Posterior vena cava (tissue), 2 donors: ENCODE data around the gene MCTP1. TPM values are rescaled to one million over a fixed set of nuclear protein-coding genes. Genes with fewer than 3 reads are reported as not detected.
"Not testable (repeated sequence)": the region's sequence is repeated elsewhere in the genome, so short reads cannot be mapped to it uniquely, and the experiment has no call there.

Source experiments
- DNase-seq: peaks from one replicate; pipeline ENCODE4 v3.0.0-alpha.2; 2020; ENCODE audit warnings: low spot score
- intact Hi-C, 2 donors: fragments of 100-400 bp; cut with DNase I; formaldehyde crosslinking; loops; one replicate each; pipeline versions ENCODE4 v1.14.1 to v1.14.2; 2022 to 2023
- total RNA-seq, 2 donors: library from RNA; stranded (reverse); fragmentation: NEBNext Ultra II Directional; extraction: Animal tissue kit (Norgen Biotek cat#: 25700); gene quantifications; one replicate each; pipeline ENCODE4 v1.2.1, GENCODE V29; 2021
- donor health status: DM: yes; HTN: yes; CAD: no.
- donor health status: DM: yes; HTN: yes; CAD: no.

MCTP1 gene
- total RNA-seq, 2 donors from 2014 or later, result 23.8 to 38.9 TPM

DNA sequence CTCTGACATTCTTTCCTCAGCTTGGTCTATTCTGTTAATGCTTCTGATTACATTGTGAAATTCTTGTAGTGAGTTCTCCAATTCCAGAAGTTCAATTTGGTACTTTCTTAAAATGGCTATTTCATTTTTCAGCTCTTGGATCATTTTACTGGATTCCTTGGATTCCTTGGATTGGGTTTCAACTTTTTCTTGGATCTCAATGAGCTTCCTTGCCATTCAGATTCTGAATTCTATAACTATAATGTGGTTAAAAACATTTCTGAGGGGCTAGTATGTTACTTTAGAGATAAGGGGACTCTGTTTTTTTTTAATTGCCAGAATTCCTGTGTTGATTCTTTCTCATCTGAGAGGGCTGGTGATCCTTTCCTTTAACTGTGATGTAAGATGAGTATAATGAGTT is 136.4 kb downstream of the MCTP1 start:
- DNase-seq, result no peak
- intact Hi-C loops, result no loop called here

DNA sequence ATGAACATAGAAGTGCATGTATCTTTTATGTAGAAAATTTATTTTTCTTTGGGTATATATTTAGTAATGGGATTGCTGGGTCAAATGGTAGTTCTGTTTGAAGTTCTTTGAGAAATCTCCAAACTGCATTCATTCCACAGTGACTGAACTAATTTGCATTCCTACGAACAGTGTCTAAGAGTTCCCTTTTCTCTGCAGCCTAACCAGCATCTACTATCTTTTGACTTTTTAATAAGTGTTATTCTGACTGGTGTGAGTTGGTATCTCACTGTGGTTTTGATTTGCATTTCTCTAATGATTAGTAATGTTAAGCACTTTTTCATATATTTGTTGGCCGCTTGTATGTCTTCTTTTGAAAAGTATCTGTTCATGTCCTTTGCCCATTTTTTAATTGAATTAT is 141.0 kb downstream of the MCTP1 start:
- intact Hi-C loops, DNase-seq: not testable (repeated sequence)

DNA sequence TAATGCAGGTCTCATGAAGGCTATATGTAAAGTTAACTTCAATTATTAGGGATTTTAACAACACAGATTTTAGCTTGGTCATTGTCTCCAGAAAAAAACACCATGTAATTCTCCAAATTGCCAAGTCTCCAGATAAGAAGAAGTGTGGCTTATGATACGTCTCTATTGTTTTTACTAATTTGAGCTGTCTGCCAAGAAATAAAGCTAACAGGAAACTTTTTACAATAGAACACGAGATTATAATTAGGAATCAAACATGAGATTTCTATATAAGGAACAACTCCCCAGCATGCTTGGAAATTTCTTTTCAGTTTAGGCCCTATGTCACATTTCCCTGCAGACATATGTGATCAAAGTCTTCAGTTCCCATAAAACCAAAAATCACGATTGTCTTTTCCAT is 142.7 kb downstream of the MCTP1 start:
- no peak for DNase-seq
- intact Hi-C loops, result no loop called here

- DNase-seq, result no peak
- intact Hi-C loops, result no loop called here
Measured at GRCh38 chr5:95141141-95141540, 143.8 kb downstream of the MCTP1 start.

DNA sequence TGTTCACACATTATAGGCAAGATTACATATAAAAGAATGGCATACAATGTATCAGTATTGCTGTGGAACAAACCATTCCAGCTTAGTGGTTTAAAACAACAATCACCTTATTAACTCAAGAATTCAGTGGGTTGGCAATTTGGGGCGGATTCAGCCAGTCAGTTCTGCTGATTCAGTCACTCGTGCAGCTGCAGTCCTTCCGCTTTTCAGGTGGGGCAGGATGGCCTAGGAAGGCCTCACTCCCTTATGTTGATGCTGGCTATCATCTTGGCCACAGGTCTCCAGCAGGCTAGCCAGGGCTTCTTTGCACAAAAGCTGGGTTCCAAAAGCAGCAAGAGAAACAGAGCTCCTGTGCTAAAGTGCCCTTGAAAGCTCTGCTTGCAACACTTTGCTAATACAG is 150.6 kb downstream of the MCTP1 start:
- DNase-seq, result no peak
- intact Hi-C loops, result no loop called here

DNA sequence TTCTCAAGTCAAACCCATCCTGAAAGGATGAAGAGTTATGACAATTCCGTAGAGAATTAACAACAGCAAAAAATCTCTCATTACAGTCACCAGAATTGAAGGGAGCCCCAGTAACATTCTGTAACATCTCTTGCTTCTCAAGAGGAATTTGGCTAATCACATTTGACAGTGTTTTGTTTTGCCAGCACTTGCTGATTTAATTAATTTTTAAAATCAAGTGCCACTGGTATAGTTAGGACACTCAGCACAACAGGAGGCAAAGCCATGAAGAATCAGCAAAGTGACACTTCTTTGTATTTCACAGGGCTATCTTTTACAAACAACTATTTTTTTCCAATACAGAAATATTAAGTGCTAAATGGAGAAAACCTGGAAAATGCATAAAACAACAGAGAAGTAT is 152.8 kb downstream of the MCTP1 start:
- intact Hi-C loops, result no loop called here
- no peak for DNase-seq

DNA sequence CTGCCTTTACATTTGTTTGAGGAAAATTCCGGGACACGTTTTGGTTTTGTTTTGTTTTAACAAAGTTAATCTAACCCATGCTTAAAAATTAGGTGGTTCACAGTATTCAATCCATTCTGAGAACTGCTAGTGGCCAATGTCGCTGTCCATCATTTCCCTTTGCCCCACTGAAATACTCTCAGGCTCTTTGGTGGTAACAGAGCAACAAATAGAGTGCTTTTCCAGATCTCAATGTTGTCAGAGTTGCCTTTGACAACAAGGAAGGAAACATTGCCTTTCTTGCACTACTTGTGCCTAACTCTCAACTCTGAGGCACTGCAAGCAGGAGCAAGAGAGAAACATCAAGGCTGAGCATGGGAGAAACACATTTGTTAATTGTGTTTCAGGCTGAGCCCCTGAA is 154.0 kb downstream of the MCTP1 start:
- no peak for DNase-seq
- intact Hi-C loops, result no loop called here

DNA sequence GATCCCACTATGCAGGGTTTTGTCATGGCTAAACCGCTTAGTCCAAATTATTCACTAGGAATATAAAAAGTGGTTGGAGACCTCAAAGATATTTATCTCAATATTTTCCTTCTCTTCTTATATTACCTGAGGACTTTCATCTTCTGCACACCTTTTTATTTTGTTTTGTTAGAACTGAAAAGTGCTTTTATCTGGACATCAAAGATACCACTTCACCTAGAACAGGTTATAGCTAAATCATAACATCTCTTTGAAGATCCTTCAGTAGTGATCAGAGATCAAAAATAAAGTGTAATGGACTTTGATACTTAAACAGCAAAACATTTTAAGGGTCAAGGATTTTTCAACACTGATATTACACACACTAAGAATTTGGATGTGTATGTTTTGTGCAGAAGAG is 160.2 kb downstream of the MCTP1 start:
- intact Hi-C loops, result no loop called here
- no peak for DNase-seq

DNA sequence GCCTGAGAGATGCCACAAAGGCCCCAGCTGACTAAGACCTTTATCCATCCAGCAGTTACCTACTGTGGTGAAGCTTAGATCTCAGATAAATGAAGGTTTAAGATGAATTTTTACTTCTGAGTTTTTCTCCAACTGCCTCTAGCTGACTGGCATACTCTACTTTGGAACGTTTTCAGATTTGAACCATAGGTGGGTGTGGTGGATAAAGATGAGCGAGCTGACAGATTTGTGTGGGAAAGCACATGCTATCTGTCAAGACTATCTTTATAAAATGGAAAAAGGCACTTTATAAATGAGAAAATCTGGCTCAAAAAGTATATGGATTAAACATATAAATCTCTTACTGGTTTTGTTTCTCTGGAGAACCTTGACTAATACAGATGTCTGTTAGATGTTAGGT is 160.8 kb downstream of the MCTP1 start:
- no peak for DNase-seq
- intact Hi-C loops, result no loop called here

DNA sequence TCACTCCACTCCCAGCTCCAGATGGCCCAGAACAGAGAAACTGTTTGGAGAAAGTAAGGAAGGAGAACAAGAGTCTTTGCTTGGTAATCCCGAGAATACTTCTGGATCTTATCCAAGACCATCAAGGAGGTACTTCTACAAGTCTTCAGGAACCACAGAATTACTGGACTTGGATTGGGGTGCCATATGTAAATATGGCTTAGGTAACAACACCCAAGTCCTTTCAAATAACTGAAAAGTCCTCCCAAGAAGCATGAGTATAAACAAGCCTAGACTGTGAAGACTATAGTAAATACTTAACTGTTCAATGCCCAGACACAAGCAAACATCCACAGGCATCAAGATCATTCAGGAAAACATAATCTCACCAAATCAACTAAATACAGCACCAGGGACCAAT is 170.0 kb downstream of the MCTP1 start:
- no peak for DNase-seq
- intact Hi-C loops, result no loop called here

- DNase-seq, result no peak
- intact Hi-C loops, result no loop called here
Measured at GRCh38 chr5:95114305-95114704, 170.6 kb downstream of the MCTP1 start.

GRCh38 chr5:95113489-95113888 is 171.4 kb downstream of the MCTP1 start:
- DNase-seq, result no peak
- intact Hi-C loops, result no loop called here

GRCh38 chr5:95111141-95111540 is 173.8 kb downstream of the MCTP1 start:
- intact Hi-C loops, result no loop called here
- DNase-seq, result no peak

- intact Hi-C loops, result no loop called here
Measured at GRCh38 chr5:95110118-95110517, 174.8 kb downstream of the MCTP1 start.

DNA sequence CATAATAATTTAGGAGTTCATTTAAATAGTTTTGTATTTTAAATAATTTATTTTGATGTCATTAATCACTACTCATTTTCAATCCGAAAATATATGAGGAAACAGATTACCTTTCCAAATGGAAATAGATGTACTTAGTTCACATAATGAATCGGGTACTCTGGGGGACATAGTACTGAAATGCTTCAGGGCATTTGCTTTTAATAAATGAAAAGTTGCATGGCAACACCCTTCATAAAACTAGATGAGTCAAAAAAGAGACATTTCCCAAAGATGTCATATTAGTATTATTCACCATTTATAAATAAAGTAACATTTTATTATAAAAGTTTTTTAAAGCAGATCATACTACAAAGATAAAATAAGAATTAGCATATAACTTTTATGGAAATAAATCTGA is 177.8 kb downstream of the MCTP1 start:
- intact Hi-C loops, result no loop called here
- no peak for DNase-seq

More at GRCh38 chr5:95110118-95110517, 174.8 kb downstream of the MCTP1 start:
- DNase-seq, result no peak

DNA sequence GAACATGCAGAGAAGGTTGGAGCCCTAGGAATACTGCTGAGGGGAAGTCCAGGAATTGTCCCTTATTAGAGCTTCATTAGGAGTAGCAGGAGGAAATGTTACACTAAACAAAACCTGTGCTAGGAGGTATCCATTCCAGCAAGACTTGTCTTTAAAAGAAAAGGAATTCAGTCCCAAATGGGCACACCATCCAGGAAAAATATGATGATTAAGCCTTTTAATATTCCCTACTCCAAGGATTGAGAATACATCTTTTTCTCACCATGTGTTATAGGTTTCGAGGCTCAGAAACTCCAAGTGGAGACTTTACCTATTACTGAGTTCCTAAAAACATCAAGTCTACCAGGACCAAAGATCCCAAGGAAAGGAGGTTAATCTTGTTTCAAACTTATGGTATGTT is 179.3 kb downstream of the MCTP1 start:
- intact Hi-C loops, result no loop called here
- DNase-seq, result no peak

DNA sequence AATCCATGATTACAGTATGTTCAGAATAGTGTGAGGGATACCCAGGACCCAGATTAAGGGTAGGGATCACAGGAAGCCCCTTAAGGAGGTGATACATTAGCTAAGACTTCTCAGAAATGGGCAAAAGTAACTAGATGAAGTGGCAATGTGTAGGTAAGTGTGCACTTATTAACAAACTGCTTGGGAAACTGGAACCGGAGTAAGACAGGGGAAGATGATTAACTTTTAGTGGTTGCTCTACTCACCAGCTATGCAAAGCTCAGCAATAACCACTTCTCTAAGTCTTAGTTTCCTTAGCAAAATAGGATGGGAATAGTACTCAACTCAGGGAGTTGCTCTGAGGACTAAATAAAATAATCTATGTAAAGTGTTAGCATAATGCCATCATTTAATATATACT is 182.2 kb downstream of the MCTP1 start:
- DNase-seq, result no peak
- intact Hi-C loops, result no loop called here

DNA sequence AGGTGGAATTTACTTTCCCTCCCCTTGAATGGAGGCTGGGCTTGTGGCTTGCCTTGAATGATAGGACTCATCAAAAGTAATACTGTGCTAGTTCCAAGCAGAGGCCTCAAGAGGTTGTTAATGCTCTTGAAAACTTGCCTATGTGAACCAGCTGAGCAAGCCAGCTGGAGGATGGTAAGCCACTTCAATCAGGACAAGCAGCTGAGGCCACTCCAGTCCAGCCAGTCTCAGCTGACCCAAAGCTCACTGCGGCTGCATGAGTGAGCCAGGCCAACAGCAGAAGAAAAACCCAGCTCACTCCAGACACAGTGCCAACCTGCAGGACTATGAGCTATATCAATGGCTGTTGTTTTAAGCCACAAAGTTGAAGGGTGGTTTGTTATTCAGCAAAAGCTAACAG is 182.8 kb downstream of the MCTP1 start:
- DNase-seq, result no peak
- intact Hi-C loops, result no loop called here

GRCh38 chr5:95100551-95100950 is 184.3 kb downstream of the MCTP1 start:
- intact Hi-C loops, result no loop called here
- no peak for DNase-seq

GRCh38 chr5:95098012-95098411 is 186.9 kb downstream of the MCTP1 start:
- no peak for DNase-seq
- intact Hi-C loops, result no loop called here

GRCh38 chr5:95093211-95093610 is 191.7 kb downstream of the MCTP1 start:
- intact Hi-C loops, result no loop called here
- DNase-seq, result no peak

DNA sequence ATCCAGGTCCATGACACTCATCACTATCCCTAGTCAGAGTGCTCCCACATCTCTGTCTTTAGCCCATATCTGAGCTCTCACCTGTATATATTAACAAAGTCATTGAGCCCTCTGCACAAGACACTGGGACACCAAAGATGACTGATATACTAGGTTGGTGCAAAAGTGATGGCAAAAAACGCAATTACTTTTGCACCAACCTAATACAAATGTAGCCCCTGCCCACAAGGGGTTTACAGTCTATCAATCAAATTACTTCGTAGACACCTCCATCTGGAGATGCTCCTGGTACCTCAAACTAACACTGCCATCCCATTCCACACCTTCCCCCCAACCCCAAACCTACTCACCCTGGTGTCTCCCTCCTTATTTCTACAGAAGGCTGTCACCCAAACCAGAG is 194.1 kb downstream of the MCTP1 start:
- no peak for DNase-seq
- intact Hi-C loops, result no loop called here
